H9 (cell line): ENCODE results near the gene ECHDC1. TPM values are rescaled to one million over a fixed set of nuclear protein-coding genes. Genes with fewer than 3 reads are reported as not detected.

Experiments used
- DNase-seq: peaks from one replicate; pipeline ENCODE4 v3.0.0-alpha.2; 2017
- H2AFZ ChIP-seq: one replicate; pipeline ENCODE4 v1.6.1; 2013; ENCODE audit warnings: mild to moderate bottlenecking, low read length, control low read depth, moderate library complexity
- H2AK5ac ChIP-seq: 2 replicates; pipeline ENCODE4 v1.6.1; 2013; ENCODE audit warnings: low read length, control low read depth, mixed read lengths; ENCODE audit not compliant: insufficient read length
- H2BK120ac ChIP-seq: one replicate; pipeline ENCODE4 v1.6.1; 2013; ENCODE audit warnings: low read depth, mild to moderate bottlenecking, low read length, control low read depth, inconsistent platforms; ENCODE audit not compliant: poor library complexity, severe bottlenecking
- H2BK12ac ChIP-seq: 2 replicates; pipeline ENCODE4 v1.6.1; 2013; ENCODE audit warnings: low read length, control low read depth, mixed read lengths, low read depth; ENCODE audit not compliant: insufficient read length
- H2BK15ac ChIP-seq: 2 replicates; pipeline ENCODE4 v1.6.1; 2013; ENCODE audit warnings: low read depth, low read length, control low read depth
- H2BK20ac ChIP-seq: one replicate; pipeline ENCODE4 v1.6.1; 2013; ENCODE audit warnings: low read depth, mild to moderate bottlenecking, low read length, control low read depth, inconsistent platforms; ENCODE audit not compliant: poor library complexity, severe bottlenecking
- H2BK5ac ChIP-seq: 2 replicates; pipeline ENCODE4 v1.6.1; 2013; ENCODE audit warnings: low read length, control low read depth, mixed read lengths; ENCODE audit not compliant: insufficient read length
- H3K14ac ChIP-seq: 2 replicates; pipeline ENCODE4 v1.6.1; 2013; ENCODE audit warnings: low read length, control low read depth; ENCODE audit not compliant: insufficient read depth
- H3K18ac ChIP-seq: 2 replicates; pipeline ENCODE4 v1.6.1; 2013; ENCODE audit warnings: low read depth, mild to moderate bottlenecking, mixed read lengths, low read length, control low read depth; ENCODE audit not compliant: insufficient read length
- H3K23ac ChIP-seq: 2 replicates; pipeline ENCODE4 v1.6.1; 2013; ENCODE audit warnings: low read length, control low read depth, mixed read lengths, low read depth; ENCODE audit not compliant: insufficient read length
- H3K23me2 ChIP-seq: 2 replicates; pipeline ENCODE4 v1.6.1; 2013; ENCODE audit warnings: low read depth, mild to moderate bottlenecking, mixed read lengths, low read length, control low read depth; ENCODE audit not compliant: insufficient read length, poor library complexity, severe bottlenecking
- H3K27ac ChIP-seq: 2 replicates; pipeline ENCODE4 v1.5.1; 2013; ENCODE audit warnings: low read length, control low read depth, mixed read lengths, low read depth; ENCODE audit not compliant: insufficient read length
- H3K27me3 ChIP-seq: 2 replicates; pipeline ENCODE4 v1.6.1; 2013; ENCODE audit warnings: low read length, control low read depth, inconsistent platforms; ENCODE audit not compliant: insufficient read depth
- H3K4ac ChIP-seq: 2 replicates; pipeline ENCODE4 v1.6.1; 2013; ENCODE audit warnings: low read depth, mild to moderate bottlenecking, control low read depth, inconsistent platforms, low read length, moderate library complexity
- H3K4me1 ChIP-seq: 2 replicates; pipeline ENCODE4 v1.6.1; 2013; ENCODE audit warnings: low read length, control low read depth, inconsistent platforms; ENCODE audit not compliant: insufficient read depth
- H3K4me2 ChIP-seq: 2 replicates; pipeline ENCODE4 v1.6.1; 2013; ENCODE audit warnings: low read length, control low read depth, mixed read lengths; ENCODE audit not compliant: insufficient read length, insufficient read depth
- H3K56ac ChIP-seq: 2 replicates; pipeline ENCODE4 v1.6.1; 2013; ENCODE audit warnings: low read depth, mild to moderate bottlenecking, mixed read lengths, low read length, control low read depth; ENCODE audit not compliant: insufficient read length
- H3K79me1 ChIP-seq: 2 replicates; pipeline ENCODE4 v1.6.1; 2013; ENCODE audit warnings: low read depth, mild to moderate bottlenecking, moderate library complexity, low read length, control low read depth, inconsistent platforms; ENCODE audit not compliant: insufficient read depth, poor library complexity, severe bottlenecking
- H3K79me2 ChIP-seq: 2 replicates; pipeline ENCODE4 v1.6.1; 2013; ENCODE audit warnings: low read length, control low read depth, inconsistent platforms; ENCODE audit not compliant: insufficient read depth
- H3K9ac ChIP-seq: 2 replicates; pipeline ENCODE4 v1.6.1; 2013; ENCODE audit warnings: low read length, control low read depth, mixed read lengths; ENCODE audit not compliant: insufficient read length; ENCODE audit errors: extremely low read depth
- H3K9me3 ChIP-seq: one replicate; pipeline ENCODE4 v1.6.1; 2013; ENCODE audit warnings: low read depth, low read length, inconsistent platforms; ENCODE audit not compliant: control insufficient read depth
- H3T11ph ChIP-seq: one replicate; pipeline ENCODE4 v1.6.1; 2013; ENCODE audit warnings: mild to moderate bottlenecking, low read length, control low read depth, inconsistent platforms
- H4K20me1 ChIP-seq: one replicate; pipeline ENCODE4 v1.6.1; 2013; ENCODE audit not compliant: control insufficient read depth, insufficient read length, insufficient read depth
- H4K5ac ChIP-seq: 2 replicates; pipeline ENCODE4 v1.6.1; 2013; ENCODE audit warnings: low read depth, mild to moderate bottlenecking, mixed read lengths, low read length, control low read depth; ENCODE audit not compliant: insufficient read length
- H4K8ac ChIP-seq: replicated peaks from 2 replicates; pipeline ENCODE4 v1.6.1; 2013; ENCODE audit warnings: low read length, control low read depth, mixed read lengths, low read depth; ENCODE audit not compliant: insufficient read length
- H4K91ac ChIP-seq: 2 replicates; pipeline ENCODE4 v1.6.1; 2013; ENCODE audit warnings: low read depth, mild to moderate bottlenecking, moderate library complexity, mixed read lengths, low read length, control low read depth; ENCODE audit not compliant: insufficient read length
- H3K27ac Mint-ChIP-seq, 3 experiments: 2 replicates in 2 of 3; 3 replicates in 1 of 3; pipeline ENCODE4 v1.8.0; 2020 to 2021; ENCODE audit warnings: mixed read lengths in 3 of 3, mild to moderate bottlenecking in 1 of 3, moderate library complexity in 1 of 3
- H3K27me3 Mint-ChIP-seq: 2 replicates; pipeline ENCODE4 v1.8.0; 2021; ENCODE audit warnings: low read depth, mild to moderate bottlenecking, moderate library complexity, mixed read lengths
- H3K36me3 Mint-ChIP-seq, 3 experiments: 2 replicates in 2 of 3; 3 replicates in 1 of 3; pipeline ENCODE4 v1.8.0; 2020 to 2021; ENCODE audit warnings: low read depth in 3 of 3, mixed read lengths in 3 of 3; ENCODE audit not compliant: insufficient read depth in 1 of 3
- H3K4me1 Mint-ChIP-seq, 2 experiments: 2 replicates each; pipeline ENCODE4 v1.8.0; 2020; ENCODE audit warnings: mixed read lengths in 2 of 2
- H3K4me3 Mint-ChIP-seq, 2 experiments: 2 replicates in 1 of 2; 3 replicates in 1 of 2; pipeline ENCODE4 v1.8.0; 2020 to 2021; ENCODE audit warnings: mild to moderate bottlenecking in 2 of 2, mixed read lengths in 2 of 2, moderate library complexity in 1 of 2
- H3K9me3 Mint-ChIP-seq, 2 experiments: 2 replicates in 1 of 2; 3 replicates in 1 of 2; pipeline ENCODE4 v1.8.0; 2020; ENCODE audit warnings: mild to moderate bottlenecking in 2 of 2, mixed read lengths in 2 of 2, moderate library complexity in 1 of 2
- WGBS: extraction: QIAGEN DNeasy Blood & Tissue Kit; methylation state at CpG from one replicate; pipeline ENCODE4 v1.1.7; 2013; ENCODE audit warnings: missing lambda C conversion rate, low lambda C conversion rate, mixed read lengths; ENCODE audit not compliant: insufficient read length; ENCODE audit errors: extremely low coverage; 5-methylcytosine and 5-hydroxymethylcytosine counted together
- total RNA-seq: library from RNA; stranded (reverse); gene quantifications from 2 replicates; pipeline ENCODE4 v1.2.1, GENCODE V29; 2021
- TF ChIP-seq, protein P1 (sequence below): fragments of 200-600 bp; sonication (generic); conservative IDR thresholded peaks from 3 replicates; pipeline ENCODE4 v1.8.0; 2021; ENCODE audit warnings: antibody characterized with exemption, mild to moderate bottlenecking

ECHDC1 gene
- total RNA-seq, 1 experiment from 2014 or later = 47.8 TPM

DNA sequence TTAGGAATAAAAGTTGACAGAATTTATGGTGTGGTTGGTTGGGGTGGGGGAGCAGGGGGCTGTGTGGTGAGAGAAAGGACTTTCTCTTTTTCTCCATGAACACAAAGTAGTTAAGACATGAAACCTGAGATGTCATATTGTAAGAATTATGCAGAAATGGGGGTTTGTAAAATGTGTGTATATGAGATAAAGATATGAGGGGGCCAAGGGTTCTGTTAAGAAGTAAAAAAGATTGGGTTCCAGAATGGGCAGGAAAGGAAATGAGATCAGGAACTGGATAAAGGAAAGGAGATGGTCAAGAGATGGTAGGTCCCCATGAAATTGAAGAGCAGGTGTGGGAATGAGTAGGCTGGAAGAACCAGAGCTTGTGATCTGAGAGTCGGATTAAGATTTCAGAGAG is 67.1 kb downstream of the ECHDC1 start:
- Histone ChIP-seq H3K56ac (no peak overlapping the region), H3K79me1 (peaks cover 3% of the 10 kb centered on the region), H3K4ac (no peak overlapping the region), H2BK120ac (no peak overlapping the region), H4K91ac (no peak overlapping the region), H4K8ac (no peak overlapping the region), H2BK12ac (no peak overlapping the region), H3K23me2 (no peaks in the 10 kb centered on the region), H3K27ac (no peak overlapping the region), H4K20me1 (no peaks in the 10 kb centered on the region), H3K4me2 (no peak overlapping the region), H2AFZ (no peak overlapping the region), H3K4me1 (no peaks in the 10 kb centered on the region), H3K79me2 (peaks cover 17% of the 10 kb centered on the region; the same call in 1 of the 2 replicates), H3T11ph (no peak overlapping the region), H3K14ac (no peak overlapping the region), H3K9me3 (no peaks in the 10 kb centered on the region), H4K5ac (no peak overlapping the region), H2AK5ac (no peak overlapping the region), H3K9ac (no peak overlapping the region), H3K23ac (no peak overlapping the region), H3K18ac (no peak overlapping the region), H2BK15ac (no peak overlapping the region), H2BK20ac (no peak overlapping the region), H2BK5ac (no peak overlapping the region), H3K27me3 (no peaks in the 10 kb centered on the region)
- Mint-ChIP-seq H3K4me1 (peaks cover 10 to 21% of the 10 kb centered on the region in 2 experiments), H3K4me3 (no peak overlapping the region), H3K27me3 (no peaks in the 10 kb centered on the region), H3K27ac (no peak overlapping the region), H3K36me3 (peaks cover 2% of the 10 kb centered on the region in 3 experiments; a peak in 4 of 7 replicates), H3K9me3 (no peaks in the 10 kb centered on the region)
- TF ChIP-seq, protein P1, sequence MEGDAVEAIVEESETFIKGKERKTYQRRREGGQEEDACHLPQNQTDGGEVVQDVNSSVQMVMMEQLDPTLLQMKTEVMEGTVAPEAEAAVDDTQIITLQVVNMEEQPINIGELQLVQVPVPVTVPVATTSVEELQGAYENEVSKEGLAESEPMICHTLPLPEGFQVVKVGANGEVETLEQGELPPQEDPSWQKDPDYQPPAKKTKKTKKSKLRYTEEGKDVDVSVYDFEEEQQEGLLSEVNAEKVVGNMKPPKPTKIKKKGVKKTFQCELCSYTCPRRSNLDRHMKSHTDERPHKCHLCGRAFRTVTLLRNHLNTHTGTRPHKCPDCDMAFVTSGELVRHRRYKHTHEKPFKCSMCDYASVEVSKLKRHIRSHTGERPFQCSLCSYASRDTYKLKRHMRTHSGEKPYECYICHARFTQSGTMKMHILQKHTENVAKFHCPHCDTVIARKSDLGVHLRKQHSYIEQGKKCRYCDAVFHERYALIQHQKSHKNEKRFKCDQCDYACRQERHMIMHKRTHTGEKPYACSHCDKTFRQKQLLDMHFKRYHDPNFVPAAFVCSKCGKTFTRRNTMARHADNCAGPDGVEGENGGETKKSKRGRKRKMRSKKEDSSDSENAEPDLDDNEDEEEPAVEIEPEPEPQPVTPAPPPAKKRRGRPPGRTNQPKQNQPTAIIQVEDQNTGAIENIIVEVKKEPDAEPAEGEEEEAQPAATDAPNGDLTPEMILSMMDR = no peak
- no CpG with 5 or more reads among the region's 1 CpG for WGBS
- no peak for DNase-seq
